H9 (cell line): ENCODE data around the gene NTRK2. TPM values are rescaled to one million over a fixed set of nuclear protein-coding genes. Genes with fewer than 3 reads are reported as not detected.

ENCODE experiments used
- DNase-seq: peaks from one replicate; pipeline ENCODE4 v3.0.0-alpha.2; 2017
- H2AFZ ChIP-seq: one replicate; pipeline ENCODE4 v1.6.1; 2013; ENCODE audit warnings: mild to moderate bottlenecking, low read length, control low read depth, moderate library complexity
- H2AK5ac ChIP-seq: 2 replicates; pipeline ENCODE4 v1.6.1; 2013; ENCODE audit warnings: low read length, control low read depth, mixed read lengths; ENCODE audit not compliant: insufficient read length
- H2BK120ac ChIP-seq: one replicate; pipeline ENCODE4 v1.6.1; 2013; ENCODE audit warnings: low read depth, mild to moderate bottlenecking, low read length, control low read depth, inconsistent platforms; ENCODE audit not compliant: poor library complexity, severe bottlenecking
- H2BK12ac ChIP-seq: 2 replicates; pipeline ENCODE4 v1.6.1; 2013; ENCODE audit warnings: low read length, control low read depth, mixed read lengths, low read depth; ENCODE audit not compliant: insufficient read length
- H2BK15ac ChIP-seq: 2 replicates; pipeline ENCODE4 v1.6.1; 2013; ENCODE audit warnings: low read depth, low read length, control low read depth
- H2BK20ac ChIP-seq: one replicate; pipeline ENCODE4 v1.6.1; 2013; ENCODE audit warnings: low read depth, mild to moderate bottlenecking, low read length, control low read depth, inconsistent platforms; ENCODE audit not compliant: poor library complexity, severe bottlenecking
- H2BK5ac ChIP-seq: 2 replicates; pipeline ENCODE4 v1.6.1; 2013; ENCODE audit warnings: low read length, control low read depth, mixed read lengths; ENCODE audit not compliant: insufficient read length
- H3K14ac ChIP-seq: 2 replicates; pipeline ENCODE4 v1.6.1; 2013; ENCODE audit warnings: low read length, control low read depth; ENCODE audit not compliant: insufficient read depth
- H3K18ac ChIP-seq: 2 replicates; pipeline ENCODE4 v1.6.1; 2013; ENCODE audit warnings: low read depth, mild to moderate bottlenecking, mixed read lengths, low read length, control low read depth; ENCODE audit not compliant: insufficient read length
- H3K23ac ChIP-seq: 2 replicates; pipeline ENCODE4 v1.6.1; 2013; ENCODE audit warnings: low read length, control low read depth, mixed read lengths, low read depth; ENCODE audit not compliant: insufficient read length
- H3K23me2 ChIP-seq: 2 replicates; pipeline ENCODE4 v1.6.1; 2013; ENCODE audit warnings: low read depth, mild to moderate bottlenecking, mixed read lengths, low read length, control low read depth; ENCODE audit not compliant: insufficient read length, poor library complexity, severe bottlenecking
- H3K27ac ChIP-seq: 2 replicates; pipeline ENCODE4 v1.5.1; 2013; ENCODE audit warnings: low read length, control low read depth, mixed read lengths, low read depth; ENCODE audit not compliant: insufficient read length
- H3K27me3 ChIP-seq: 2 replicates; pipeline ENCODE4 v1.6.1; 2013; ENCODE audit warnings: low read length, control low read depth, inconsistent platforms; ENCODE audit not compliant: insufficient read depth
- H3K4ac ChIP-seq: 2 replicates; pipeline ENCODE4 v1.6.1; 2013; ENCODE audit warnings: low read depth, mild to moderate bottlenecking, control low read depth, inconsistent platforms, low read length, moderate library complexity
- H3K4me1 ChIP-seq: 2 replicates; pipeline ENCODE4 v1.6.1; 2013; ENCODE audit warnings: low read length, control low read depth, inconsistent platforms; ENCODE audit not compliant: insufficient read depth
- H3K4me2 ChIP-seq: 2 replicates; pipeline ENCODE4 v1.6.1; 2013; ENCODE audit warnings: low read length, control low read depth, mixed read lengths; ENCODE audit not compliant: insufficient read length, insufficient read depth
- H3K56ac ChIP-seq: 2 replicates; pipeline ENCODE4 v1.6.1; 2013; ENCODE audit warnings: low read depth, mild to moderate bottlenecking, mixed read lengths, low read length, control low read depth; ENCODE audit not compliant: insufficient read length
- H3K79me1 ChIP-seq: 2 replicates; pipeline ENCODE4 v1.6.1; 2013; ENCODE audit warnings: low read depth, mild to moderate bottlenecking, moderate library complexity, low read length, control low read depth, inconsistent platforms; ENCODE audit not compliant: insufficient read depth, poor library complexity, severe bottlenecking
- H3K79me2 ChIP-seq: 2 replicates; pipeline ENCODE4 v1.6.1; 2013; ENCODE audit warnings: low read length, control low read depth, inconsistent platforms; ENCODE audit not compliant: insufficient read depth
- H3K9ac ChIP-seq: 2 replicates; pipeline ENCODE4 v1.6.1; 2013; ENCODE audit warnings: low read length, control low read depth, mixed read lengths; ENCODE audit not compliant: insufficient read length; ENCODE audit errors: extremely low read depth
- H3K9me3 ChIP-seq: one replicate; pipeline ENCODE4 v1.6.1; 2013; ENCODE audit warnings: low read depth, low read length, inconsistent platforms; ENCODE audit not compliant: control insufficient read depth
- H3T11ph ChIP-seq: one replicate; pipeline ENCODE4 v1.6.1; 2013; ENCODE audit warnings: mild to moderate bottlenecking, low read length, control low read depth, inconsistent platforms
- H4K20me1 ChIP-seq: one replicate; pipeline ENCODE4 v1.6.1; 2013; ENCODE audit not compliant: control insufficient read depth, insufficient read length, insufficient read depth
- H4K5ac ChIP-seq: 2 replicates; pipeline ENCODE4 v1.6.1; 2013; ENCODE audit warnings: low read depth, mild to moderate bottlenecking, mixed read lengths, low read length, control low read depth; ENCODE audit not compliant: insufficient read length
- H4K8ac ChIP-seq: replicated peaks from 2 replicates; pipeline ENCODE4 v1.6.1; 2013; ENCODE audit warnings: low read length, control low read depth, mixed read lengths, low read depth; ENCODE audit not compliant: insufficient read length
- H4K91ac ChIP-seq: 2 replicates; pipeline ENCODE4 v1.6.1; 2013; ENCODE audit warnings: low read depth, mild to moderate bottlenecking, moderate library complexity, mixed read lengths, low read length, control low read depth; ENCODE audit not compliant: insufficient read length
- H3K27ac Mint-ChIP-seq, 3 experiments: 2 replicates in 2 of 3; 3 replicates in 1 of 3; pipeline ENCODE4 v1.8.0; 2020 to 2021; ENCODE audit warnings: mixed read lengths in 3 of 3, mild to moderate bottlenecking in 1 of 3, moderate library complexity in 1 of 3
- H3K27me3 Mint-ChIP-seq: 2 replicates; pipeline ENCODE4 v1.8.0; 2021; ENCODE audit warnings: low read depth, mild to moderate bottlenecking, moderate library complexity, mixed read lengths
- H3K36me3 Mint-ChIP-seq, 3 experiments: 2 replicates in 2 of 3; 3 replicates in 1 of 3; pipeline ENCODE4 v1.8.0; 2020 to 2021; ENCODE audit warnings: low read depth in 3 of 3, mixed read lengths in 3 of 3; ENCODE audit not compliant: insufficient read depth in 1 of 3
- H3K4me1 Mint-ChIP-seq, 2 experiments: 2 replicates each; pipeline ENCODE4 v1.8.0; 2020; ENCODE audit warnings: mixed read lengths in 2 of 2
- H3K4me3 Mint-ChIP-seq, 2 experiments: 2 replicates in 1 of 2; 3 replicates in 1 of 2; pipeline ENCODE4 v1.8.0; 2020 to 2021; ENCODE audit warnings: mild to moderate bottlenecking in 2 of 2, mixed read lengths in 2 of 2, moderate library complexity in 1 of 2
- H3K9me3 Mint-ChIP-seq, 2 experiments: 2 replicates in 1 of 2; 3 replicates in 1 of 2; pipeline ENCODE4 v1.8.0; 2020; ENCODE audit warnings: mild to moderate bottlenecking in 2 of 2, mixed read lengths in 2 of 2, moderate library complexity in 1 of 2
- CTCF ChIP-seq: fragments of 200-600 bp; sonication (generic); conservative IDR thresholded peaks from 3 replicates; pipeline ENCODE4 v1.8.0; 2021; ENCODE audit warnings: antibody characterized with exemption, mild to moderate bottlenecking
- WGBS: extraction: QIAGEN DNeasy Blood & Tissue Kit; methylation state at CpG from one replicate; pipeline ENCODE4 v1.1.7; 2013; ENCODE audit warnings: missing lambda C conversion rate, low lambda C conversion rate, mixed read lengths; ENCODE audit not compliant: insufficient read length; ENCODE audit errors: extremely low coverage; 5-methylcytosine and 5-hydroxymethylcytosine counted together
- total RNA-seq: library from RNA; stranded (reverse); gene quantifications from 2 replicates; pipeline ENCODE4 v1.2.1, GENCODE V29; 2021

The NTRK2 gene
- total RNA-seq, 1 experiment from 2014 or later: 0.02 TPM

DNA sequence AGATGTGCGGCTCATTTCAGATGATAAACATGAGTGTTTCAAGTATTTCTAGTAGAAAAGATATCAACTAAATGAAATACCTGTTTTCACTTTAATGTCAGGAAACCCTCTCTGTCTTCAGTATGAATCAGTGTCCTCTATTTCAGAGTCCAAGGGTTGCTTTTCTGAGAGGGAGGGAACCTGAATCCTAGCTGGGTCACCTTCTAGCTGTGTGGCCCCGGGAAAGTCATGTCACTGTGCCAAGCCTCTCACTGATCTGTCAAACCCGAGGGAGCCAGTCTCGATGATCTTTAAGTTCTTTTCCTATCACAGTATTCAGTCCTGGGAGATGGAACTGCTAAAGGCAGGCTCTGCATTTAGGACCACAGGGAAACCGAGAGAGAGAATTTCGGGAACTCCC is 258.9 kb downstream of the NTRK2 start:
- Histone ChIP-seq H2BK12ac (no peak overlapping the region), H3T11ph (no peak overlapping the region), H3K56ac (no peak overlapping the region), H2BK5ac (no peak overlapping the region), H3K4me2 (no peak overlapping the region), H2BK15ac (no peak overlapping the region), H2AFZ (no peak overlapping the region), H3K23me2 (no peaks in the 10 kb centered on the region), H2BK20ac (no peak overlapping the region), H4K8ac (no peak overlapping the region), H4K20me1 (no peaks in the 10 kb centered on the region), H3K9ac (no peak overlapping the region), H3K4ac (no peak overlapping the region), H3K9me3 (no peaks in the 10 kb centered on the region), H3K23ac (no peak overlapping the region), H3K4me1 (peaks cover 4% of the 10 kb centered on the region; the same call in 1 of the 2 replicates), H2AK5ac (no peak overlapping the region), H3K14ac (no peak overlapping the region), H4K5ac (no peak overlapping the region), H3K79me1 (no peaks in the 10 kb centered on the region), H2BK120ac (no peak overlapping the region), H3K27ac (no peak overlapping the region), H3K18ac (no peak overlapping the region), H3K79me2 (no peaks in the 10 kb centered on the region), H3K27me3 (no peaks in the 10 kb centered on the region), H4K91ac (no peak overlapping the region)
- DNase-seq: no peak
- no peak overlapping the region for H3K4me3 Mint-ChIP-seq
- WGBS: no CpG with 5 or more reads among the region's 6 CpGs
- TF ChIP-seq CTCF: no peak
- H3K36me3 Mint-ChIP-seq: no peaks in the 10 kb centered on the region
- H3K27me3 Mint-ChIP-seq: no peaks in the 10 kb centered on the region; the same call in none of the 2 replicates
- H3K27ac Mint-ChIP-seq: no peak overlapping the region
- H3K4me1 Mint-ChIP-seq: peaks cover 13 to 14% of the 10 kb centered on the region in 2 experiments
- H3K9me3 Mint-ChIP-seq: peaks cover 0 to 2% of the 10 kb centered on the region in 2 experiments; a peak in 2 of 5 replicates
